Measurements from ENCODE around the gene CUBN.

- no peak for TF ChIP-seq EZH2 (IDR thresholded peaks at IDR 0.05; ENCODE audit: borderline replicate concordance, low read length)
- TF ChIP-seq, protein P1, sequence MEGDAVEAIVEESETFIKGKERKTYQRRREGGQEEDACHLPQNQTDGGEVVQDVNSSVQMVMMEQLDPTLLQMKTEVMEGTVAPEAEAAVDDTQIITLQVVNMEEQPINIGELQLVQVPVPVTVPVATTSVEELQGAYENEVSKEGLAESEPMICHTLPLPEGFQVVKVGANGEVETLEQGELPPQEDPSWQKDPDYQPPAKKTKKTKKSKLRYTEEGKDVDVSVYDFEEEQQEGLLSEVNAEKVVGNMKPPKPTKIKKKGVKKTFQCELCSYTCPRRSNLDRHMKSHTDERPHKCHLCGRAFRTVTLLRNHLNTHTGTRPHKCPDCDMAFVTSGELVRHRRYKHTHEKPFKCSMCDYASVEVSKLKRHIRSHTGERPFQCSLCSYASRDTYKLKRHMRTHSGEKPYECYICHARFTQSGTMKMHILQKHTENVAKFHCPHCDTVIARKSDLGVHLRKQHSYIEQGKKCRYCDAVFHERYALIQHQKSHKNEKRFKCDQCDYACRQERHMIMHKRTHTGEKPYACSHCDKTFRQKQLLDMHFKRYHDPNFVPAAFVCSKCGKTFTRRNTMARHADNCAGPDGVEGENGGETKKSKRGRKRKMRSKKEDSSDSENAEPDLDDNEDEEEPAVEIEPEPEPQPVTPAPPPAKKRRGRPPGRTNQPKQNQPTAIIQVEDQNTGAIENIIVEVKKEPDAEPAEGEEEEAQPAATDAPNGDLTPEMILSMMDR (conservative IDR thresholded peaks at IDR 0.05 in 1 of 2, IDR thresholded peaks at IDR 0.05 in 1 of 2; ENCODE audit: extremely low read depth in 1 of 2, insufficient read depth in 1 of 2, low read depth in 1 of 2, low read length in 2 of 2), result no peak
Observed at GRCh38 chr10:17004801-17005380, 124.7 kb downstream of the CUBN start.

Data from mammary epithelial cell (primary cell).